ENCODE data around the gene TOM1L2.
"Not testable (repeated sequence)": the region's sequence is repeated elsewhere in the genome, so short reads cannot be mapped to it uniquely, and the experiment has no call there.

Gene TOM1L2

GRCh38 chr17:17971431-17972125, 622 bp downstream of the TOM1L2 start:
- DNase-seq (ENCODE audit: low read depth in 1 of 2, low spot score in 1 of 2): no peak

- no peak for DNase-seq (ENCODE audit: low read depth in 1 of 2, low spot score in 1 of 2)
Observed at GRCh38 chr17:17970699-17971430, 1.3 kb downstream of the TOM1L2 start.

- DNase-seq (ENCODE audit: low read depth in 1 of 2, low spot score in 1 of 2): no peak
Observed at GRCh38 chr17:17966399-17966798, 5.8 kb downstream of the TOM1L2 start.

DNA sequence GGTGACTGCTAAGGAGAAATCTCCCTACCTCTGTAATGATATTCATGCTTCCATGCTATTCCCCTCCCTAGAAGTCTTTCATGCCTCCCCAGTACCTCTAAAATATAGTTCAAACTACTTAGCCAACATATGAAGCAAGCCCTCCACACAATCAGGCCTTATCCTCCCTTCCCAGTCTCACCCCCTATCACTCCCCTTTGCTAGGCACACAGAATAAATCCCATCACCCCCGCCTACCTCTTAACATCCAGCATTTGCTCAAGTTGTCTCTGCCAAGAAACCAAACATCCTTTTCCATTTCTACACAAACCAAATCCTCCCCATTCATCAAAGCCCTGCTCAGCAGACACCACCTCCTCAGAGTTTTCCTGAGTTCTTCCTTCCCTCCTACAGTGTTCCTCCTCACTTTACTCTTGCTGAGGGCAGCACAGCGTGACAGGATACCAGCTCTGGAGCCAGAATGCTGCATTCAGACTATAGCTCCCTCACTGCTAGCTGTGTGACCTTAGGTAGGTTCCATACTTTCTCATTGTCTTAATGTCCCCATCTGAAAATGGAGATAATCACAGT, 7.0 kb downstream of the TOM1L2 start:
- no peak for DNase-seq (ENCODE audit: low read depth in 1 of 2, low spot score in 1 of 2)

- no peak for DNase-seq (ENCODE audit: low read depth in 1 of 2, low spot score in 1 of 2)
Observed at GRCh38 chr17:17964710-17965109, 7.5 kb downstream of the TOM1L2 start.

DNA sequence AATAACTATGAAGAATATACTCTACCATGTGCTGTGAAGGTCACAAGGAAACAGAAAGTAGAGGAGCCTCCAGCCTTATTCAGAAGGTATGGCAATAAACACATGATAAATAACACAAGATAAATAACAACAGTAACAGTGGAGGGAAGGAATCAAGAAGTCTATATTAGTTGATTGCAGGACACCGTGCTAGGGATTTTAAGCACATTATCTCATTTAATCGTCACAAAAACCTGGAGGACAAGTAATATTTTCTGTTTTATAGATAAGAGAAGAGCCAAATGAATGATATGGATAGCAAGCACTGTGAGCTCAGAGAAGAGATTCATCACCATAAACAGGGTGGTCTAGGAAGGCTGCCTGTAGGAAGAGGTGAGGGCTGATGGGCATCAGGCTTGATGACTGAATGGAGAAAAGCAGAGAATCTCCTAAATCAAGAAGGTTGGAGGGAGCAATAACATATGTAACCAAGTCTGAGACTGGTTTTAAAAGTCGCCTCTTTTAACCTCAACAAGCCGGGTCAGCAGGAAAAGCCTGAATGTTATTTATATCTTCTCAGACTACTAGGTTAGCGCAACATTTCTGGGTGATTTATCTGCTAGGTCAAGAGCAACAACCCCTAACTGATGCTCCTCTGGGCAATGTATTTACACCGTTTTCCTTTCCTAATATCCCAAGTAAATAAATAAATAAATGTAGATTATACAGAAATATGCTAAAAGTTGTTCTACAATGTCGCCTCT, 8.3 kb downstream of the TOM1L2 start:
- DNase-seq (ENCODE audit: low read depth in 1 of 2, low spot score in 1 of 2): no peak

- DNase-seq (ENCODE audit: low read depth in 1 of 2, low spot score in 1 of 2): no peak
Observed at GRCh38 chr17:17963066-17963465, 9.1 kb downstream of the TOM1L2 start.

- DNase-seq (ENCODE audit: low read depth in 1 of 2, low spot score in 1 of 2): no peak
Observed at GRCh38 chr17:17960500-17961030, 11.6 kb downstream of the TOM1L2 start.

DNA sequence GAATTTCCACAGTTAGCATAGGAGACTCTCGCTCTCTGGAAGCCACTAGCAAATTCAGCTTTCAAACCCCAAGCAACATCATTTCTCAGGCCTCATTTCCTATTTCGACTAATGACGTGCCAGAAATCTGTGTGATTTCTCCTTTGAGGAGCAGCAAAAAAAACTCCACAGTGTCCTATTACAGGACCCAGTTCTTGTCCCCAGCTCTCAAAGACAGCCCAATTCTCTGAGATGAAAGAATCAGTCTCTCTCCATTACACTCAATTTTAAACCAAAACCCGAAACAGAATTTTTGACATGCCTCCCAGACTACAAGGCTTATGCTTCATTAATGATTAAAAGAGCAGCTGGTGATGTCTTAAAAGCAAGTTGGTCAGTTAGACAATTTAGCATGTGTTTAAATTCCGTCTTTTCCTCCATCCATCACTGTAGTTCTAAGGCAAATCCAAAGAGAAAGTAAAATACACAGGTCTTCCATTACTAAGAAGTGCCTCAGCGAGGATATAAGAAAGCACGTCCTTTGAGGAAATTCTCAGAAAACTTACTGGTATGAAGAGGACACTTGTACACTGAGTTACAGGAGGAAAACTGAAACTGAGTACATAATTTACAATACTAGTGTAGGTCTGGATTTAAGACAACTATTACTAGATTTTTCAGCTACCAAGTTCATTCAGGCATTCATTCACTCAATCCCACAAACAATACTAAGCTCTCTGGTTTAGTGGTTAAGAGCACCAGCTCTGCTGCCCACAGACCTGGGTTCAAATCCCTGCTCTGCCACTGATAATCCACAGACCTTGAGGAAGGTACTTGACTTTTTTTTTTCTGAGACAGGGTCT, 12.5 kb downstream of the TOM1L2 start:
- peak in 1 of 2 donors; percentile 24 for DNase-seq (ENCODE audit: low read depth in 1 of 2, low spot score in 1 of 2)

DNA sequence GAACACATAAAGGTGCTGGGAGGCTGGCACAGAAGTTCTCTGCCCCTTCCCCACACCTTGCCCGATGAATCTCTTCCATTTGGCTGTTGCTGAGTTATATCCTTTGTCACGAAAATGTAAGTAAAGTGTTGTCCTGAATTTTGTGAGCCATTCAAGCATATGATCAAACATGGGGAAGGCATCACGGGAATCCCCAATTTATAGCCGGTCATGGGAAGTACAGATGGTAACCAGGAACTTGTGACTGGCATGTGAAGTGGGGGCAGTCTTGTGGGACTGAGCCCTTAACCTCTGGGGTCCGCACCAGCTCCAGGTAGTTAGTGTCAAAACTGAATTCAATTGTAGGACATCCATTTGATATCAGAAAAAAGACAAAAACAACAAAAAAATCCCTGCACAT, 13.2 kb downstream of the TOM1L2 start:
- DNase-seq (ENCODE audit: low read depth in 1 of 2, low spot score in 1 of 2): no peak

- no peak for DNase-seq (ENCODE audit: low read depth in 1 of 2, low spot score in 1 of 2)
Observed at GRCh38 chr17:17957584-17957916, 14.7 kb downstream of the TOM1L2 start.

DNA sequence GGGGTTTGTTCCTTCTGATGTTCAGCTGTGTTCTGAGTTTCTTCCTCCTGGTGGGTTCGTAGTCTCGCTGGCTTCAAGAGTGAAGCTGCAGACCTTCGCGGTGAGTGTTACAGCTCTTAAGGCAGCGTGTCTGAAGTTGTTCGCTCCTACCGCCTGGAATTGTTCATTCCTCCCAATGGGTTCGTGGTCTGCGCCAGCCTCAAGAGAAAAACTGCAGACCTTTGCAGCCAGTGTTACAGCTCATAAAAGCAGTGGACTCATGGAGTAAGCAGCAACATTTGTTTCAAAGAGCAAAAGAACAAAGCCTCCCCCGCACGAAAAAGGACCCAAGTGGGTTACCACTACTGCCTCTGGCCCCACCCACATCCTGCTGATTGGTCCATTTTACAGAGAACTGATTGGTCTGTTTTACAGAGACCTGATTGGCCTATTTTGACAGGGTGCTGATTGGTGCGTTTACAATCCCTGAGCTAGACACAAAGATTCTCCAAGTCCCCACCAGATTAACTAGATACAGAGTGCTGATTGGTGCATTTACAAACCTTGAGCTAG, 16.3 kb downstream of the TOM1L2 start:
- not testable (repeated sequence) for DNase-seq (ENCODE audit: low read depth in 1 of 2, low spot score in 1 of 2)

GRCh38 chr17:17954079-17954478, 18.1 kb downstream of the TOM1L2 start:
- no peak for DNase-seq (ENCODE audit: low read depth in 1 of 2, low spot score in 1 of 2)

GRCh38 chr17:17952691-17953090, 19.5 kb downstream of the TOM1L2 start:
- DNase-seq (ENCODE audit: low read depth in 1 of 2, low spot score in 1 of 2): no peak

DNA sequence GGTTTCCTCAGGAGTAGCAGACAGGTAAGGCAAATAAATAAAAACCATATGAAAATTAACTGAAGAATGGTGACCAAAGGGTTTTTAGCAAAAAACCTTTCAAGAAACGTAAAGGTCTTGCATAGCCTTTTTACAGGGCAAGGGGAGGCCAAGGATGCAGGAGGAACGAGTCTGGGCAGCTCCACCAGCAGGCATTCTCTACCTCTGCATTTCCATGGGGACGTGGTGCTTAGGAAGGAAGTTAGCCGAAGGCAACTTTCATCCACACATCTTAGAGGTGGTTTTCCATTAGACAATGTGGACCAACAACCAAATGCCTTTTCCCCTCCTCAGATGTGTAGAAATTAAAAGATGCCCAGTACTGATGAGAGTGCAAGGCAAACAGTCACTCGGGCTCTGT, 20.7 kb downstream of the TOM1L2 start:
- no peak for DNase-seq (ENCODE audit: low read depth in 1 of 2, low spot score in 1 of 2)

GRCh38 chr17:17950806-17951205, 21.4 kb downstream of the TOM1L2 start:
- DNase-seq (ENCODE audit: low read depth in 1 of 2, low spot score in 1 of 2): no peak

DNA sequence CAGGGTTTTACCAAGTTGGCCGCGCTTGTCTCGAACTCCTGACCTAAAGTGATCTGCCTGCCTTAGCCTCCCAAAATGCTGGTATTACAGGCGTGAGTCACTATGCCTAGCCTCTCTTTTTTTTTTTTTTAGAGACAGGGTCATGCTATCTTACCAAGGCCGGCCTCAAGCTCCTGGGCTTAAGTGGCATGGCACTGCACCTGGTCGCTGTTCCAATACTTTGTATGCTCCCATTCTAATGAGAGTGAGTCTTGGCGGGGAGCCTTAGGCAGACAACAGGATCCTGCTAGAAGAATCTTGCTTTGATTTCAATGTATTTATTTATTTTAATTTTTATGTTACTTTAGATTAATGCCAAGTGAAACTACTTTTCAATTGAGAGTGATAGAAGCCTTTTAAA, 21.9 kb downstream of the TOM1L2 start:
- no peak for DNase-seq (ENCODE audit: low read depth in 1 of 2, low spot score in 1 of 2)

- no peak for DNase-seq (ENCODE audit: low read depth in 1 of 2, low spot score in 1 of 2)
Observed at GRCh38 chr17:17947966-17948365, 24.2 kb downstream of the TOM1L2 start.

DNA sequence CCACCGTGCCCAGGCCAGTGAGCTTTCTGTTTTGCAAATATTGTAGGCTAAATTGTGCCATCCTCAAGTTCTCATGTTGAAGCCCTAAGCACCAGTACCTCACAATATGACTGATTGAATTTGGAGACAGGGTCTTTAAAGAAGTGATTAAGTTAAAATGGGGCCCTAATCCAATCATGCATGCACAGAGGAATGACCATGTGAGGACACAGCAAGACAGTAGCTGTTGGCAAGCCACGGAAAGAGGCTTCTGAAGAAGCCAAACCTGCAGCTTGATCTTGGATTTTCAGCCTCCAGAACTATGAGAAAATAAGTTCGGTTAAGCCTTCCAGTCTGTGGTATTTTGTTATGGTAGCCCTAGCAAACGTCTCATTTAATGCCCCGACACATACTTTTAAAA, 24.9 kb downstream of the TOM1L2 start:
- no peak for DNase-seq (ENCODE audit: low read depth in 1 of 2, low spot score in 1 of 2)

GRCh38 chr17:17946093-17946492, 26.1 kb downstream of the TOM1L2 start:
- no peak for DNase-seq (ENCODE audit: low read depth in 1 of 2, low spot score in 1 of 2)

Measured in activated CD4-positive, alpha-beta T cell treated with anti-CD3 and anti-CD28 coated beads, Interleukin-2, amount 50 U/mL, for 24 hours (primary cell).